PFSK-1 (cell line): ENCODE data around the gene SND1.

ENCODE experiments used
- POLR2AphosphoS5 ChIP-seq: IDR thresholded peaks from 2 replicates; pipeline ENCODE4 v1.6.1; 2012; ENCODE audit warnings: low read depth, mild to moderate bottlenecking, control low read depth, low read length, moderate library complexity
- TF ChIP-seq, protein P1 (sequence below), 2 experiments: IDR thresholded peaks; 2 replicates each; pipeline versions ENCODE4 v1.6.1 to v1.8.0; 2011 to 2012; ENCODE audit warnings: low read depth in 2 of 2, low read length in 2 of 2, control low read depth in 1 of 2, inconsistent platforms in 1 of 2, mild to moderate bottlenecking in 1 of 2, moderate library complexity in 1 of 2; ENCODE audit not compliant: insufficient read depth in 1 of 2

- TF ChIP-seq, protein P1, sequence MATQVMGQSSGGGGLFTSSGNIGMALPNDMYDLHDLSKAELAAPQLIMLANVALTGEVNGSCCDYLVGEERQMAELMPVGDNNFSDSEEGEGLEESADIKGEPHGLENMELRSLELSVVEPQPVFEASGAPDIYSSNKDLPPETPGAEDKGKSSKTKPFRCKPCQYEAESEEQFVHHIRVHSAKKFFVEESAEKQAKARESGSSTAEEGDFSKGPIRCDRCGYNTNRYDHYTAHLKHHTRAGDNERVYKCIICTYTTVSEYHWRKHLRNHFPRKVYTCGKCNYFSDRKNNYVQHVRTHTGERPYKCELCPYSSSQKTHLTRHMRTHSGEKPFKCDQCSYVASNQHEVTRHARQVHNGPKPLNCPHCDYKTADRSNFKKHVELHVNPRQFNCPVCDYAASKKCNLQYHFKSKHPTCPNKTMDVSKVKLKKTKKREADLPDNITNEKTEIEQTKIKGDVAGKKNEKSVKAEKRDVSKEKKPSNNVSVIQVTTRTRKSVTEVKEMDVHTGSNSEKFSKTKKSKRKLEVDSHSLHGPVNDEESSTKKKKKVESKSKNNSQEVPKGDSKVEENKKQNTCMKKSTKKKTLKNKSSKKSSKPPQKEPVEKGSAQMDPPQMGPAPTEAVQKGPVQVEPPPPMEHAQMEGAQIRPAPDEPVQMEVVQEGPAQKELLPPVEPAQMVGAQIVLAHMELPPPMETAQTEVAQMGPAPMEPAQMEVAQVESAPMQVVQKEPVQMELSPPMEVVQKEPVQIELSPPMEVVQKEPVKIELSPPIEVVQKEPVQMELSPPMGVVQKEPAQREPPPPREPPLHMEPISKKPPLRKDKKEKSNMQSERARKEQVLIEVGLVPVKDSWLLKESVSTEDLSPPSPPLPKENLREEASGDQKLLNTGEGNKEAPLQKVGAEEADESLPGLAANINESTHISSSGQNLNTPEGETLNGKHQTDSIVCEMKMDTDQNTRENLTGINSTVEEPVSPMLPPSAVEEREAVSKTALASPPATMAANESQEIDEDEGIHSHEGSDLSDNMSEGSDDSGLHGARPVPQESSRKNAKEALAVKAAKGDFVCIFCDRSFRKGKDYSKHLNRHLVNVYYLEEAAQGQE (IDR thresholded peaks at IDR 0.05; ENCODE audit: insufficient read depth in 1 of 2, low read depth in 2 of 2, low read length in 2 of 2): no peak
- TF ChIP-seq POLR2AphosphoS5: no peak
Observed at GRCh38 chr7:128071801-128072200, 419.8 kb downstream of the SND1 start.
